ENCODE results near the gene PHACTR1. TPM values are rescaled to one million over a fixed set of nuclear protein-coding genes. Genes with fewer than 3 reads are reported as not detected.

Gene PHACTR1
- total RNA-seq, 4 donors from 2014 or later: 1.5 to 3.6 (median 2.5) TPM

DNA sequence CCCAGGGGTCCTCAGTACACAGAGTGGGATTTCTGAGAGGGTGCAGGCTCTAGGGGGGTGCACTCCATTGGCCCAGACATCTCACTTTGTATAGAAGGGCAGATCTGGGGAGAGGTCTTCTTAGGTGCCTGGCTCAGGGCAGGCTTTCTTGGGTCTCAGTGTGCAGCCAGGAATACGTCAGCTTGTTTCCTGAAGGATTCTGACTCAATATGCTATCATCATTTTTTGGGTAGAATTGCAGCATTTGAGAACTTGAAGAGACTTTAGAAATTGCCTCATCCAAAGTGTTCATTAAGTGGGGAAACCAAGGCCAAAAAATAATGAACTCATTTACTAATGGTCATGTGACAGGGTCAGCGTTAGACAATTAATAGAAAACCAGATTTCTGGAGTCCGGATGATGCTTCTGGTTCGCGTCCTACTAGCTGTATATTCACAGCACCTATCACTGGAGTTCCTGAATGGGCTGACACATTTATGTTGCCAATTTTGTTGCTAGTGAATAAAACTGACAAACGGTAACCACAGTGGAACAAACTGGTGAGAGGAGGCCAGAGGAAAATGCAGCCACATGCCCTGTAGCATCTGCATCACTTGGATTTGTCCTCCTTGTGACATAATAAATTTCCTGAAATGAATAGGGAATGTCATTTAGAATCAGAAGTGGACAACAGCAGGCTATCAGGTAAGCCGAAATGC lies 372.9 kb downstream of the PHACTR1 start:
- H3K4me3 ChIP-seq (ENCODE audit: low read depth, poor library complexity, severe bottlenecking): no peak overlapping the region
- WGBS, 2 donors: 59 to 65% methylated on average over 7 of the region's 7 CpGs
- intact Hi-C loops (cut with DNase I; ENCODE audit: low total_unique reads): no loop called here
- DNase-seq (ENCODE audit: low spot score in 2 of 2): no peak
- TF ChIP-seq, protein P1, sequence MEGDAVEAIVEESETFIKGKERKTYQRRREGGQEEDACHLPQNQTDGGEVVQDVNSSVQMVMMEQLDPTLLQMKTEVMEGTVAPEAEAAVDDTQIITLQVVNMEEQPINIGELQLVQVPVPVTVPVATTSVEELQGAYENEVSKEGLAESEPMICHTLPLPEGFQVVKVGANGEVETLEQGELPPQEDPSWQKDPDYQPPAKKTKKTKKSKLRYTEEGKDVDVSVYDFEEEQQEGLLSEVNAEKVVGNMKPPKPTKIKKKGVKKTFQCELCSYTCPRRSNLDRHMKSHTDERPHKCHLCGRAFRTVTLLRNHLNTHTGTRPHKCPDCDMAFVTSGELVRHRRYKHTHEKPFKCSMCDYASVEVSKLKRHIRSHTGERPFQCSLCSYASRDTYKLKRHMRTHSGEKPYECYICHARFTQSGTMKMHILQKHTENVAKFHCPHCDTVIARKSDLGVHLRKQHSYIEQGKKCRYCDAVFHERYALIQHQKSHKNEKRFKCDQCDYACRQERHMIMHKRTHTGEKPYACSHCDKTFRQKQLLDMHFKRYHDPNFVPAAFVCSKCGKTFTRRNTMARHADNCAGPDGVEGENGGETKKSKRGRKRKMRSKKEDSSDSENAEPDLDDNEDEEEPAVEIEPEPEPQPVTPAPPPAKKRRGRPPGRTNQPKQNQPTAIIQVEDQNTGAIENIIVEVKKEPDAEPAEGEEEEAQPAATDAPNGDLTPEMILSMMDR (IDR thresholded peaks at IDR 0.05): no peak
- no peak for TF ChIP-seq POLR2A (IDR thresholded peaks at IDR 0.05)

DNA sequence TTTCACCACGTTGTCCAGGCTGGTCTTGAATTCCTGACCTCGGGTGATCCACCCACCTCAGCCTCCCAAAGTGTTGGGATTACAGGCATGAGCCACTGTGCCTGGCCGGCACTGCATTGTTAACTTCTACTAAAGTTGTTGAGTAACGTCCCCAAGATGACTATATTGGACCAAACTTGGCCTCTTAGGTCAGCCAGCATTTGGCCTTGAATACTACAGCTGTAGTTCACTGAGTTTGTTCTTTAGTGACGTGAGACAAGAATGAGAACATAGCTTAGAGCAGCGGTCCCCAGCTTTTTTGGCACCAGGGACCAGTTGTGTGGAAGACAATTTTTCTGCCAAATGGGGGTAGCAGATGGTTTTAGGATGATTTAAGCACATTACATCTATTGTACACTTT lies 374.6 kb downstream of the PHACTR1 start:
- no peak for DNase-seq (ENCODE audit: low spot score in 2 of 2)
- TF ChIP-seq, protein P1 (IDR thresholded peaks at IDR 0.05): no peak
- TF ChIP-seq POLR2A (IDR thresholded peaks at IDR 0.05): no peak
- 77 to 83% methylated on average over 6 of the region's 6 CpGs for WGBS, 2 donors
- no peak overlapping the region for H3K4me3 ChIP-seq (ENCODE audit: low read depth, poor library complexity, severe bottlenecking)
- intact Hi-C loops (cut with DNase I; ENCODE audit: low total_unique reads): no loop called here

GRCh38 chr6:13094781-13095425 lies 378.3 kb downstream of the PHACTR1 start:
- 77 to 78% methylated on average over 3 of the region's 3 CpGs for WGBS, 2 donors
- intact Hi-C loops (cut with DNase I; ENCODE audit: low total_unique reads): no loop called here
- H3K4me3 ChIP-seq (ENCODE audit: low read depth, poor library complexity, severe bottlenecking): no peak overlapping the region
- no peak for DNase-seq (ENCODE audit: low spot score in 2 of 2)
- TF ChIP-seq, protein P1 (IDR thresholded peaks at IDR 0.05): no peak
- no peak for TF ChIP-seq POLR2A (IDR thresholded peaks at IDR 0.05)

DNA sequence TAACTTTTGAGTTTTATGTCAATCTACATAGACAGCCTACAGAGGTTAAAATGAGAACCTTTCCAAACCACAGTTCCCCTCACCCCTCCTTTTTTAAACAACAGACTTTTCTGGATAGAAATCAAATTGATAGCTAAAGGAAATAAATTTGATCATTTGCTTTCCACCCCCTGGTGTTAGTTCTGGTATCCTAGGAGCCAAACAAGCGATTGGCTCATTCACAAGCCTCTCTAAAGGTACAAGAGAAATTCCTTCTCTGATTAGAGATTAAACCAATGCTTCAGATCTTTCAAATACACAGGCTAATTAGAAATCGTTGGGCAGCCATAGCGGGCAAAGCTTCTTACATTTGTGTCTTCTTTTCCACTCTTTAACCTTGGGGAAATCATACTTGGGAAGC lies 379.5 kb downstream of the PHACTR1 start:
- no peak overlapping the region for H3K4me3 ChIP-seq (ENCODE audit: low read depth, poor library complexity, severe bottlenecking)
- 66 to 77% methylated on average over 3 of the region's 3 CpGs for WGBS, 2 donors
- intact Hi-C loops (cut with DNase I; ENCODE audit: low total_unique reads): no loop called here
- DNase-seq (ENCODE audit: low spot score in 2 of 2): no peak
- no peak for TF ChIP-seq POLR2A (IDR thresholded peaks at IDR 0.05)
- TF ChIP-seq, protein P1 (IDR thresholded peaks at IDR 0.05): no peak

DNA sequence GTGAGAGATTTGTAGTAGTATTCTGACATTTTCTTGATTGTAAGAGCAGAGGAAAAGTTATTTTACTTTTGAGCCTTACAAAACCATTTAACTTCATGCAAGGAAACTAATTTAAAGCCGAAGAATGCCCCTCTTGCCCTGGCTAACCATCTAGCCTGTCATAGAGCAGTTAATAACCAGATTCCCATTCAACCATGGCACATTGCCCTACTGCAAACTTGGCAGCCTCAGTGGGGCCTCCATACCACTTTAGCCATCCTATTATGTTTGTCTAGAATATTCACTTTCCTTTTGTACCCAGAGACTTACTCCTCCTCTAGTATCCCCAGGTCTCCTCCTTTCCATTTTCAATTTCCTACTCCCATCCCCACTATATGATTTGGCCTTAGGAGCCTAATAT lies 380.9 kb downstream of the PHACTR1 start:
- no peak for TF ChIP-seq POLR2A (IDR thresholded peaks at IDR 0.05)
- TF ChIP-seq, protein P1 (IDR thresholded peaks at IDR 0.05): no peak
- intact Hi-C loops (cut with DNase I; ENCODE audit: low total_unique reads): no loop called here
- no peak overlapping the region for H3K4me3 ChIP-seq (ENCODE audit: low read depth, poor library complexity, severe bottlenecking)
- WGBS, 2 donors: 75 to 83% methylated on average over 1 of the region's 1 CpG
- DNase-seq (ENCODE audit: low spot score in 2 of 2): no peak

Measured in lower leg skin (tissue), 4 donors.